Occipital lobe (tissue), 2 donors: Measurements from ENCODE around the gene ACTN4. TPM values are rescaled to one million over a fixed set of nuclear protein-coding genes. Genes with fewer than 3 reads are reported as not detected.

ENCODE experiments used
- DNase-seq: peaks from one replicate; lab custom pipeline; 2025; lab: John Stamatoyannopoulos, UW
- total RNA-seq: library from RNA; depleted of rRNA; stranded (reverse); fragments of >200 nt; gene quantifications from one replicate; pipeline ENCODE4 v1.2.3, GENCODE V29; 2014

ACTN4 gene
- total RNA-seq, 1 donor from 2014 or later, result 53.2 TPM

DNA sequence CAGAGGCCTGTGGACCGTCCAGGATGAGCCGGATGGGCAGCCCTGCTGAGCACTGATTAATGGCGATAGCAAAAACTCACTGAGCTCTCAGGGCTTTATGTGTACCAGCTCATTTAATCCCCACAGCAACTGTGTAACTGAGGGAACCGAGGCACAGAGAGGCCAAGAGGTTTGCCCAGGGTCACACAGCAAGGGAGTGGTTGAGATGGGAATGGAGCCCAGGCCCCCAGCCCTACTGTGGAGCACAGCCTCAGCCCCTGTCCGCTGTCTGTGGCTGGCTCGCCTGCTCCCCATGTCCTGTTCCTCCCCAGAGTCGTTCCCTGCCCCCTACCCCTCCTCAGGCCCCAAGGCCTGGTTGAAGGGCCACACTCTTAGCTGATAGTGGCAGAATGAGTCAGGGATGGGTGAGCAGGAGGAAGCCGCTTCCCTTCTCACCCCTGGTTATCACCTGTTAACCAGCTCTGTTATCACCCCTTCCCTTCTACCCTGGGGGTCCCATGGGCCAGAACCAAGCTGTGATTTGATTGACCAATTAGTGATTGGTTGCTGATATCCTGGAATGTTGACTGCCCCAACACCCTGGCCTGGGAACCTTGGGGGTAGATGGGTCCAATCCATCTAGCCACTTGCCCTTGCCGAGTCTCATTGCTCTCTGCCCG, 75.6 kb downstream of the ACTN4 start:
- DNase-seq, result no peak

DNA sequence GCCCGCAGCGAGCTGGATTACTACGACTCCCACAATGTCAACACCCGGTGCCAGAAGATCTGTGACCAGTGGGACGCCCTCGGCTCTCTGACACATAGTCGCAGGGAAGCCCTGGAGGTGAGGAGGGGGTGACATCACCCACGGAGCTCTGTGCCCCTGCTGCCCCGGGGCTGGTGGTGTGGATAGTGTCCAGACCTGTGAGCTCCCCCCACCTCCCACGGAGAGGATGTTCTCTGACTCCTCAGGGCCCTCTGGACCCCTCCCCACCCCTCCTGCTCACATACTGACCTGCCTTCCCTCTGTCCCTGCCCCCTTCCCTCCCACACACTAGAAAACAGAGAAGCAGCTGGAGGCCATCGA, 76.1 kb downstream of the ACTN4 start:
- DNase-seq, result no peak

DNA sequence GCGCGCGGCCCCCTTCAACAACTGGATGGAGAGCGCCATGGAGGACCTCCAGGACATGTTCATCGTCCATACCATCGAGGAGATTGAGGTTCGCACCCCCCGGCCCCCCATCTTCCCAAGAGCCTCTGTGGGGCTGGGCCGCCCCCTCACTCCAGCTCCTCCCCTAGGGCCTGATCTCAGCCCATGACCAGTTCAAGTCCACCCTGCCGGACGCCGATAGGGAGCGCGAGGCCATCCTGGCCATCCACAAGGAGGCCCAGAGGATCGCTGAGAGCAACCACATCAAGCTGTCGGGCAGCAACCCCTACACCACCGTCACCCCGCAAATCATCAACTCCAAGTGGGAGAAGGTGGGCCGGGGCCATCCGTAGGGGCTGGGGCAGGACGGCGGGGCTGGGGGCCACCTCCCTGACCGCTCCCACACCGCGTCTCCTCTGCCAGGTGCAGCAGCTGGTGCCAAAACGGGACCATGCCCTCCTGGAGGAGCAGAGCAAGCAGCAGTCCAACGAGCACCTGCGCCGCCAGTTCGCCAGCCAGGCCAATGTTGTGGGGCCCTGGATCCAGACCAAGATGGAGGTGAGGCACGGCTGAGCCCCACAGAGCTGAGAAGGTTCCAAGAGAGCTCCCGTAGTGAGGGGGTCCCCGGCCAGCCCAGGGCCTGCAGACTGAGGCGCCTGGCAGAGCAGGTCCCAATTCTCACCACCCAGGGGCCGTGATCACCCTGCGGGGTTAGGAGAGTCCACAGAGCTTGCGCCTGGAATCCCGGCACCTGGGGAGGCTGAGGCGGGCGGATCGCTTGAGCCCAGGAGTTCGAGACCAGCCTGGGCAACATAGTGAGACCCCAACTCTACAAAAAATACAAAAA, 76.8 kb downstream of the ACTN4 start:
- no peak for DNase-seq

DNA sequence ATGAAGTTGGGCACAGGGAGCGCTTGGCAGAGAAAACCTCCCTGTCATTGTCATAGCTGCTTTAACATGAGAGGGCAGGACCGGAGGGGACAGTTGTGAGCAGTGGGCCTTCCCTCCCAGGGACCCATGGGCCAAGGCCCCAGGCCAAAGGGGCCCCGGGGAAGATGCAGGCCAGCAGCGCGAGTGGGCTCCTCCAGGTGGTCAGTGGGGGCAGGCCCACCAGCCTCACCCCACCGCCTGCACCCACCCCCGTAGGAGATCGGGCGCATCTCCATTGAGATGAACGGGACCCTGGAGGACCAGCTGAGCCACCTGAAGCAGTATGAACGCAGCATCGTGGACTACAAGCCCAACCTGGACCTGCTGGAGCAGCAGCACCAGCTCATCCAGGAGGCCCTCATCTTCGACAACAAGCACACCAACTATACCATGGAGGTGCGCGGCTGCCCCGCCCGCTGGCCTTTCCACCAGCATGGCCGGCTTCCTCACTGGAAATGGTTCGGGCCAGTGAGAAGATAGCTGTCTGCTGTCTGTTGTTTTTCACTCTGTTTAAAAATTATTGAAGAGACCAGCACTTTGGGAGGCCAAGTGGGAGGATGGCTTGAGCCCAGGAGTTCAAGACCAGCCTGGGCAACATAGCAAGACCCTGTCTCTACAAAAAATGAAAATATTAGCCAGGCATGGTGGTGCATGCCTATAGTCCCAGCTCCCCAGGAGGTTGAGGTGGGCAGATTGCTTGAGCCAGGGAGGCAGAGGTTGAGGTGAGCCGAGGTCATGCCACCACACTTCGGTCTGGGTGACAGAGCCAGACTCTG, 78.2 kb downstream of the ACTN4 start:
- DNase-seq, result no peak

DNA sequence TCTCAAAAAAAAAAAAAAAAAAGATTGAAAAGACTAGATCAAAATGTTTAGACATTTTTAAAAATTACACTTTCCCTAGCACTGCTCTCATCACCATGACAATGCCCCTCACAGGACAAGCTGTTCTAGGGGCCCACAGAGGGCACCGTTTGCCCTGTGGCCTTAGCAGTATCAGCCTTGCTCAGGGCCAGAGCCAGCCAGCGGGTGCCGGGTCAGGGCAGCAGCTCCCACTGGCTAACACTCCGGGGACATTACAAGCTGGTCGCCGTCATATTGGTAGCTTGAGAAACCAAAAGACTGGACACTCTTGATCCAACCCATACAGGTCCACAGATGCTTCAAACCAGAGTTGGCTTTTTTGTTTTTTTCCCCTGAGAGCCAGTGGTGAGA, 78.8 kb downstream of the ACTN4 start:
- DNase-seq, result no peak

DNA sequence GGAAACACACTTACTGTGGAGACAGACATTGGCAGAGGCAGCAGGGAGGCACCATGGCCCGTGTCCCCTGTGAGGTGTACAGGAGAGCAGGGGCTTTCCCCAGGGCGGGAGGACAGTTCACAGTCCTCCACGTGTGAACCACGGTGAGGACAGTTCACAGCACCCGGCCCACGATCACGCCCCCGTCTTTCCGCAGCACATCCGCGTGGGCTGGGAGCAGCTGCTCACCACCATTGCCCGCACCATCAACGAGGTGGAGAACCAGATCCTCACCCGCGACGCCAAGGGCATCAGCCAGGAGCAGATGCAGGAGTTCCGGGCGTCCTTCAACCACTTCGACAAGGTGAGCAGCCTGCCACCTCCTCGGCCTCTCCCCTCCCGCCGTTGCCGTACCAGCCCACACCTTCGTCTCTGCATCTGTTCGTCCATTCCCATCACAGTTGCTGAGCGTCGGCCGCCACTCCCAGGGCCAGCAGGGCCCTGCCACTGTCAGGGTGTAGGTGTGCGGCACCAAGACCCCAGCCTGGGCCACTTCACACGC, 79.4 kb downstream of the ACTN4 start:
- DNase-seq, result no peak

DNA sequence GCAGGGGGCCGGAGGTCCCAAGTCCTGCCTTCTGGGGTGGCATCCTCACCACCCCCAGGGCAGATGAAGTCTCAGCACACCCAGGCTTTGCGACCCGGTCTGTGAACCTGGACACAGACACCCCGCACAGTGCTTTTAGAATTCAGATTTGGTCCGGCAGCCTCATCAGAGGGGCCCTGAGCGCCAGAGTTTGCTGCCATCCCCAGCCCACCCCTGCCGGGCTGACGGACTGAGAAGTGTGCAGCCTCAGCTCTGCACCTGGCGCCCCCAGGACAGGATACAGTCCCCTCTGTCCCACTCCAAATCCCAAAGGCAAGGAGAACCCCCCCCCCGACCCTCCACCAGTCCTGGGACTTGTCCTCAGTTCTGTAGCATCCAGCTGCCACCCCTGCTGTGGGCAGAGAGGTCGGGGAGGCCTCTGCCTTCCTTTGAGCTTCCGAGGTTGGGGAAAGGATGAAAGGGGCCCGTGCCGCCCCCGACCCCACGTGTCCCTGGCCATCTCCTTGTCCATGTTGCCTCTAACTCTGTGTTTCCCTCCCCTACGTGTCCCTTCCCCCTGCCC, 79.9 kb downstream of the ACTN4 start:
- DNase-seq, result no peak

DNA sequence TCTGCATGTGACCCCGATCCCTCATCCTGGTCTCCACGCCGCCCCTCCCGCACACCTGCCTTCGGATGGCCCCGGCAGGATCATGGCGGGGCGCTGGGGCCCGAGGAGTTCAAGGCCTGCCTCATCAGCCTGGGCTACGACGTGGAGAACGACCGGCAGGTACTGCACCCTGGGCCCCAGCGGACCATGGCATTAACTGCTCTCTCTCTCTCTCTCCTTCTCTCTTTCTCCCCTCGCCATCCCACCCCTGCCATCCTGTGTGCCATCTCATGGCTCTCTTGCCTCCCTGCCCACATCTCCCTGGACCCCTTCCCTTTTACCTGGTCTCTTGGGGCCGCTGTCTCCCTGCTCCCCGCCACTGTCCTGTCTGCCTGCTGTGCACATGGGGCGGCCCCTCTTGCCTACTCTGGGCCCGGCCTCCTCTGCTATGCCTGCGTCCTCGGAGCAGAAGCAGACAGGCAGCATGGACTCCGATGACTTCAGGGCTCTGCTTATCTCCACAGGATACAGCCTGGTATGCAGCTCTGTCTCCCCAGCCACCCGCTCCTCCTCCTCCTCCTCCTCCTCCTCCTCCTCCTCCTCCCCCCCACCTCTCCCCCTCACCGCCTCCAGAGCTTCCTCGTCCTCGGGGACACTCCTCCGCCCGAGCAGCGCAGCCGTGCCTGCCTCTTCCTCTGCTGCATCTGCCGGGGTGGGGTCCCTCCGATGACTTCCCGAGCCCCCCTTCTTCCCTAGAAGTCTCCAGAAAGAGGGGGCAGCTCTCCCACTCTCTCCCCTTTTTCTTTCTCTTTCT, 80.6 kb downstream of the ACTN4 start:
- no peak for DNase-seq

DNA sequence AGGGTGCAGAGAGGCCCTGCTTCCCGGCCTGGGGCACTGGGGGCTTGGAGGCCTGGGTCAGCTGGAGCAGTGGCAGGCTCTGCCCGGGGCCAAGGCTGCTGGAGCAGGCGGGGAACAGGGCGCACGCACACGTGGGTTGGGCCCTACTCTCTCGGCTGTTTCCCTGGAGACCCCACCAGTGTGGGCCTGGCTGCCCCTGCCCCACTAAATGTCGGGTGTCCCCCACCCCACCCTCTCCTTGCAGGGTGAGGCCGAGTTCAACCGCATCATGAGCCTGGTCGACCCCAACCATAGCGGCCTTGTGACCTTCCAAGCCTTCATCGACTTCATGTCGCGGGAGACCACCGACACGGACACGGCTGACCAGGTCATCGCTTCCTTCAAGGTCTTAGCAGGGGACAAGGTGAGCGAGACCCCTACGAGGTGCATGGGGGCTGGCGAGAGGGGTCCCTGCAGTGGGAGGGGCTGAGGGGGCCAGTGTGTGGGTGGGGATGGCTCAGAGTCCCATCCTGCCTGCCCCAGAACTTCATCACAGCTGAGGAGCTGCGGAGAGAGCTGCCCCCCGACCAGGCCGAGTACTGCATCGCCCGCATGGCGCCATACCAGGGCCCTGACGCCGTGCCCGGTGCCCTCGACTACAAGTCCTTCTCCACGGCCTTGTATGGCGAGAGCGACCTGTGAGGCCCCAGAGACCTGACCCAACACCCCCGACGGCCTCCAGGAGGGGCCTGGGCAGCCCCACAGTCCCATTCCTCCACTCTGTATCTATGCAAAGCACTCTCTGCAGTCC, 81.5 kb downstream of the ACTN4 start:
- DNase-seq, result no peak

DNA sequence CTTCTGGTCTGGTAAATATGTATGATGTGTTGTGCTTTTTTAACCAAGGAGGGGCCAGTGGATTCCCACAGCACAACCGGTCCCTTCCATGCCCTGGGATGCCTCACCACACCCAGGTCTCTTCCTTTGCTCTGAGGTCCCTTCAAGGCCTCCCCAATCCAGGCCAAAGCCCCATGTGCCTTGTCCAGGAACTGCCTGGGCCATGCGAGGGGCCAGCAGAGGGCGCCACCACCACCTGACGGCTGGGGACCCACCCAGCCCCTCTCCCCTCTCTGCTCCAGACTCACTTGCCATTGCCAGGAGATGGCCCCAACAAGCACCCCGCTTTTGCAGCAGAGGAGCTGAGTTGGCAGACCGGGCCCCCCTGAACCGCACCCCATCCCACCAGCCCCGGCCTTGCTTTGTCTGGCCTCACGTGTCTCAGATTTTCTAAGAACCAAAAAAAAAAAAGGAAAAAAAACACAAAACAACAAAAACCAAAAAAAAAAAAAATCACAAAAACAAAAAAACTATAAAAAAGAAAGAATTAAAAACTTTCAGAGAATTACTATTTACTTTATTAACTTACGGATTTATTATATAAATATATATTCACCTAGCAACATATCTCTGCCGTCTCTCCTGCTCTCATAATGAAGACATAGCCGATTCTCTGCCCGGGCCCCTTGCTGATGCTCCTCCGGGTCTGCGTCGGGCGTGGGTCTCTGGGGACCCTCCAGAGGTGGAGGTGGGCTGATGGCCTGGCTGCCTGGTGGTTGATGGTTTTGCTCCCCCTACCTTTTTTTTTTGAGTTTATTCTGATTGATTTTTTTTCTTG, 82.4 kb downstream of the ACTN4 start:
- no peak for DNase-seq

DNA sequence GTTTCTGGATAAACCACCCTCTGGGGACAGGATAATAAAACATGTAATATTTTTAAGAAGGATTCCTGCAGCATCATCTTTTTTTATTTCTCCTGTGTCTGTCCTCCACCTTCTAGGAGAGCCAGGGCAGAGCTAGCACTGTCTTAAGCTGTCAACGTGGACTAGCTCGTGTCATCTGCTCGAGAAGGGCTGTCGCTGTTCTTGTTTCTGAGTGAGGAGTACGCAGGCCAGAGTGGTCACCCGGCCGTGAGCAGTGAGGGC, 83.0 kb downstream of the ACTN4 start:
- DNase-seq, result no peak

DNA sequence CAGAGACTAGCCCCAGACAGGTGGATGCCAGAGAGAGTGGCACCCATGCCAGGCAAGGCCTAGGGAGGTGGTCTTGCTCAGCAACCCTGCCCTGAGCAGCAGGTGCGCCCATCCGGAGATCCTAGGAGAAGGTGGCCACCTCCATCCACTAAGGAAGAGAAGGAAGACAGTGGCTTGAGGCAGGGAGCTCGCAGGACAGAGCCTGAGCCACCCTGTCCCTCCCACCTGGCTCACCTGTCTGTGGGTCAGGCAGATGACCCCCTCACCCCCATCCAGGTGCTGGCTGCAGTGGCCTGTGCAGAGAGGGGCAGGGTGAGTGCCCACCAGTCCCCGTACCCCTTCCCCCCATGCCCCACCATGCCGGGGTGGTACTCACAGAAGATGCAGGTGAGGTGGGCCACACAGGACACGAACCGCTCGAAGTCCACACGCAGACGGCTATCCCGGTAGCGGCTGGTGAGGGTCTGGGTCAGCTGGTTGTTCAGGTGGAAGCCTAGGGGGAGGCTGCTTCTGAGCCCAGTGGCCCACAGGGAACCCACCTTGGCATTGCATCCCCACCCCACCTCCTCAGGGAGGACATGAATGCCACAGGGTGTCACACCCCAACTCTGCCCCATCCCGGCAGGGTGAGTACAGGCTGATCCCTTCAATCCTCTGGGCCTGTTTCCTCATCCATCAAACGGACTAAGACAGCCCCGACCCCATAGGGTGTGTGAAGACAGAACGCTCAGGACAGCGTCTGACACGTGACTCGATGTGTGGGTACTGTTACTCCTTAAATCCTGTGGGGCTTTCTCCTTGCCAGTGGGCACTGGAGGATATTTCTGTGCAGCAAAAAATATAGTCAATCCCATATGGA, 83.5 kb downstream of the ACTN4 start:
- DNase-seq, result no peak

DNA sequence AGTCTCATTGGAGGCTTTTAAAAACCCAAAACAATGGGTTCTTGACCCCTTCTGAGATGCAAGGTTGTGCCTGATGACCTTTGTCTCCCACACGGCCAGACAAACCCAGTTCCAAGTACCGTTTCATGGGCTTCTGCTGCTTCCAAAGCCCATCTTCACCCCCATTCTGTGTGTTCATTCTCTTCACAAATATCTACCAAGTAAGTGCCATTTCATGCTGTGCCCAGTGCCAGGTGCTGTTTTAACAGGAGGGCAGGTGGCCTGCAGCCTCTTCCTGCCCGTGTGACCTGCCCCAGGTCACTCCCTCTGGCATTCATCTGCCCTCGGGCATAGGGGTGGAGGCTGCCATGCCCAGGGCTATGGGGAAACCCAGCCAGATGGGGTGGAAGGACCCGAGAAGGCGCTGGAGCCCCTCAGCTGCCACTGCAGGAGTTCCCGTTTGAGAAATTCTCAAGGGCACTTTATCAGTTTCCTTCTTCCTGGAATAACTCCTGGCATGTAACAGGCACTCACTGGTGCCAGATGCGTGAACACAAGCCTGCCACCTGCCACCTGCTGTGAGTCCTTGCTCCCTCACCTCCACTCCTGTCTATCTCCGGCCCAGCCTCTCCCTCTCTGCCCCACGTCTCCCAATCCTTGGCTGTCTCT, 84.3 kb downstream of the ACTN4 start:
- DNase-seq, result no peak

DNA sequence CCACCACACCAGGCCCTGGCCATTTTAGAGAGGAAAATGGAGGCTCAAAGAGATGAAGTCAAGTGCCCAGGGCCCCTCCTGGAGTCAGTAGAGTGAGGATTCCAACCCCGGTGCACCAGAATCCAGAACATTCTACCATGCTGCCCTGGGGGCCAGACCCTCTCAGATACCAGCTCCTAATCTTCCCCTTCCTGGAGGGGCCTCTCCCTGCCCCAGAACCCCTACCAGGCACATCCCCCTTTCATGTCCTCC, 85.7 kb downstream of the ACTN4 start:
- no peak for DNase-seq

DNA sequence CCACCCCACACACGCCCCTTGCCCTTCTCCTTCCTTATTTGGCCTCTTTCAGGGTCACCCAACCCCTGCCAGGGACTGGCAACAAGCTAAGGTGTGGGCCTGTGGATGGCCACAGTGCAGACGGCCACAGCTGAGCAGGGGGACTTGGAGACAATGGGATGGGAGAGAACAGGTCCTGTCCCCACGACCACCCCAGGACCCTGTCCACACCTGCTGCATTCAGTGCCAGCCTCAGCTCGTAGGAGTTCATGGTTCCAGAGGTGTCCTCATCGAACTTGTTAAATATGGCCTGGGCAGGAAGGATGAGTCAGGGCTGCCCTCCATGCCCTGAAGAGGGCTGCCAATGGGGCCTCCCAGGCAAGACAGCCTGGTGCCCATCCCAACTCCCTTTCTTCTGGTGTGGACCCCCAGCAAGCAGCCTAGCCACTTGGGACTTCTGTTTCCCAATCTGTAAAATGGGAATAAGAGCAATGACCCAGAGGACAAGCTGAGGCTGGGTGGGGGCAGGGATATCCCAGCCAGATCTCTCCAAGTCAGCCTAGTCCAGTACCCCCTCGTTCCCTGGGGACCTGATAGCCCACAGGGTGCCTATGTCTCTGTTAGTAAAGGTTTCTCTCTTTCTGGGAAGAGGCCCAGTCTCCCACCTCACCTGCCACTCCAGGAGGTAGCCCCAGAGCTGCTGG, 86.2 kb downstream of the ACTN4 start:
- DNase-seq, result no peak

DNA sequence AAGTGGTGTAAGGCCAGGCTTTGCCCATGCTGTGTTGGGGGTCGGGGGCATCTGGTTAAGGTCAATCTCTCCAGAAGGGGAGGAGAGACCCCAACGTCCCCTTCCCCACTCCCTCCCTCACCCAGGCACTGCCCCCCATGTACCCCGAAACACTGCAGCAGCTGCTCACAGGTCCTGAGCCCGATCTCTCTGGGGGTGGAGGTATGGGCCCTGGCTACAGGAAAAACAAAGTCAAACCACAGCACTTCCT, 86.7 kb downstream of the ACTN4 start:
- no peak for DNase-seq

DNA sequence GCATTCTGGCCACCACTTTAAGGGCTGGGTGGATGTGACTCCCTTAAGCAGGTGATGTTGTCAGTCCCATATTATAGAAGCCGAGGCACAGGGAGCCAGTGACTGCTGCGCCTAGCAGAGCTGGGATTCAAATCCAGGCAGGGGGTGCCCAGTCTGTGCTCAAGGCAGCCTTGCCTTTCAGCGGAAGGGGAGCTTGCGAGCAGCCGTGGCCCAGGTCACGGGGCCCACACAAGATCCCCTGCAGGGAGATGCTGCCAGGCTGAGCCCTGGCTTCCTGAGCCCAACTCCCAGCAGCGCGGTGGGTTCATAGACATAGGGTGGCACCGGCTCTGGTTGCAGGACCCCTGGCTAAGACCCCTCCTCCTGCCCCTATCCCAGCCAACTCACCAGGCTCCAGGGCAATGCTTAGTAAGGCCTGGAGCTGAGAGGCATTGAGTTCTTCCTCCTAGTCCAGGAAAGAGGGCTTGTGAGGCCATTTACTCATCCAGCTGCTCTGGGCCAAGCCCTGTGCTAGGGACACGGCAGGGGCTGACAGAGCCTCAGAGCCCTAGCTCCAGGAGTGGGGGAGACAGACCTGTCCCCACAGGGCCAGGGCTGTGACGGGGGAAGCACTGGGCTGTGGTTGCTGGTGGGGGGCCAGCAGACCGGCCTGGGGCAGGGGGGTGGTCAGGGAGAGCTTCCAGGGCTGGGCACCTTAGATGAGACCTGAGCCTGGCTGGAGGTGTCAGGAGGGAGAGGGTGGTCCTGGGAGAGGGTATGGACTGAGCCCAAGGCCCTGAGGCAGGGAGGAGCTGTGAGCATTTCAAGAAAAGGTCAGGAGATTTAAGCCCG, 87.2 kb downstream of the ACTN4 start:
- DNase-seq, result no peak
